Ovary (tissue), 9 donors: ENCODE data around the gene RBM4B. TPM values are rescaled to one million over a fixed set of nuclear protein-coding genes. Genes with fewer than 3 reads are reported as not detected.
"Not testable (repeated sequence)": the region's sequence is repeated elsewhere in the genome, so short reads cannot be mapped to it uniquely, and the experiment has no call there.

Source experiments
- DNase-seq, 5 donors: peaks; one replicate each; pipeline ENCODE4 v3.0.0-alpha.2; 2019 to 2020
- H3K27ac ChIP-seq, 2 donors: fragments of 200-600 bp; one replicate each; pipeline versions ENCODE4 v1.5.1 to v1.8.0; 2019 to 2022
- H3K27me3 ChIP-seq: fragments of 200-600 bp; one replicate; pipeline ENCODE4 v1.8.0; 2022
- H3K36me3 ChIP-seq: fragments of 200-600 bp; sonication (generic); one replicate; pipeline ENCODE4 v1.5.1; 2019
- H3K4me1 ChIP-seq: one replicate; pipeline ENCODE4 v1.8.1; 2013; ENCODE audit warnings: mild to moderate bottlenecking, moderate library complexity; ENCODE audit not compliant: insufficient read depth
- H3K4me3 ChIP-seq: fragments of 200-600 bp; sonication (generic); one replicate; pipeline ENCODE4 v1.5.1; 2017
- H3K9me3 ChIP-seq, 2 donors: fragments of 200-600 bp in 1 of 2; sonication (generic) in 1 of 2; one replicate each; pipeline versions ENCODE4 v1.5.1 to v1.8.1; 2013 to 2019; ENCODE audit warnings: mild to moderate bottlenecking in 1 of 2, moderate library complexity in 1 of 2
- CTCF ChIP-seq, 3 donors: fragments of 450-650 bp in 2 of 3; fragments of 200-600 bp in 1 of 3; IDR thresholded peaks; one replicate each; pipeline versions ENCODE4 v1.5.1 to v1.8.0; 2016 to 2022; ENCODE audit warnings: antibody characterized with exemption in 3 of 3, mild to moderate bottlenecking in 1 of 3
- EP300 ChIP-seq: sonication (generic); formaldehyde crosslinking; IDR thresholded peaks from one replicate; pipeline ENCODE4 v1.6.1; 2017; ENCODE audit warnings: antibody characterized with exemption
- POLR2A ChIP-seq: fragments of 450-650 bp; IDR thresholded peaks from one replicate; pipeline ENCODE4 v1.6.1; 2017; ENCODE audit warnings: antibody characterized with exemption, mild to moderate bottlenecking, moderate library complexity
- WGBS, 3 donors: extraction: QIAGEN DNeasy Blood & Tissue Kit in 1 of 3; methylation state at CpG; one replicate each; pipeline versions ENCODE4 v1.1.5 to v1.1.7; 2013 to 2017; 5-methylcytosine and 5-hydroxymethylcytosine counted together
- intact Hi-C, 4 donors: fragments of 100-400 bp; cut with DNase I; formaldehyde crosslinking; loops; one replicate each; pipeline versions ENCODE4 v1.11.0 to v1.15.1; 2022 to 2023
- polyA plus RNA-seq, 2 donors: library from polyadenylated mRNA; stranded (reverse); fragments of 200-250 nt in 1 of 2; fragments of 350-450 nt in 1 of 2; fragmentation: Illumina TruSeq in 1 of 2; extraction: RNeasy Lipid Tissue Mini Kit (QIAGEN cat#74804) in 1 of 2; gene quantifications; one replicate each; pipeline ENCODE4 v1.2.3, GENCODE V29; 2013 to 2014
- total RNA-seq, 7 donors: library from RNA; depleted of rRNA in 2 of 7; stranded (reverse); fragments of >200 nt in 2 of 7; fragmentation: NEBNext Ultra II Directional in 3 of 7; extraction: Animal tissue kit (Norgen Biotek cat#: 25700) in 3 of 7; gene quantifications; one replicate each; pipeline versions ENCODE4 v1.1.0 to v1.2.4, GENCODE V29; 2016 to 2023
- donor health status: DM: no; HTN: no; CAD: no; lungs with moderate emphysema.
- donor health status: DM: no; HTN: no; CAD: no.
- donor health status: Bipolar disorder and iron deficiency.
- donor health status: DM: yes; HTN: yes; CAD: no.
- donor health status: DM: no; HTN: no; CAD: no.
- donor health status: DM: yes; HTN: yes; CAD: no.

The RBM4B gene
- total and polyA plus RNA-seq, 9 donors, result 16.1 to 46.2 (median 30.2) TPM

DNA sequence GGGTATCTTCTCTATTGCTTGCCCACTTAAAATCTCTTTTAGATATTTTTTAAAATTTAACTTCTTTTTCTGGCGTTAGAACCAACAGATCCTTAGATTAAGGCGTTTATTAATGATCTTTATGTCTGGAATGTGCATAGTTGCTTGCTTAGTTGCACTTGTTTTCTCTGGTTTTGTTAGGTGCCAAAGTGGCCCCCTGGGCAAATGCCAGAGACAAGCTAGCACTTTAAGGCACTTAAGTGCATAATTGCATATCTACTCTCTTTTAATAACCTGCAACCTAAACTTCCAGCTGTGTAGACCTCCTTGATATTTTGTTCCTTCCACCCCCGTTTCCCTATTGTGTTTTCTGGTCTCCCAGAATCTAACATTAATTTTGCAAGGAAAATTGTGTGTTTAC is 35.9 kb downstream of the RBM4B start:
- intact Hi-C loops, result loop anchor here in 1 of 4 donors (1.0 kb wide), 1 partner anchor 30 kb away; no protein-coding TSS in a partner anchor
- Histone ChIP-seq H3K9me3 (no peaks in the 10 kb centered on the region), H3K4me1 (peaks cover 27% of the 10 kb centered on the region), H3K36me3 (no peaks in the 10 kb centered on the region), H3K27me3 (no peaks in the 10 kb centered on the region), H3K4me3 (peak overlapping the region; percentile 20), H3K27ac (no peak overlapping the region)
- WGBS, 3 donors, result 6 to 13% (median 11%) methylated on average over 3 of the region's 3 CpGs
- TF ChIP-seq POLR2A (no peak), EP300 (no peak), CTCF (IDR thresholded peaks at IDR 0.05) (no peak)
- no peak for DNase-seq

DNA sequence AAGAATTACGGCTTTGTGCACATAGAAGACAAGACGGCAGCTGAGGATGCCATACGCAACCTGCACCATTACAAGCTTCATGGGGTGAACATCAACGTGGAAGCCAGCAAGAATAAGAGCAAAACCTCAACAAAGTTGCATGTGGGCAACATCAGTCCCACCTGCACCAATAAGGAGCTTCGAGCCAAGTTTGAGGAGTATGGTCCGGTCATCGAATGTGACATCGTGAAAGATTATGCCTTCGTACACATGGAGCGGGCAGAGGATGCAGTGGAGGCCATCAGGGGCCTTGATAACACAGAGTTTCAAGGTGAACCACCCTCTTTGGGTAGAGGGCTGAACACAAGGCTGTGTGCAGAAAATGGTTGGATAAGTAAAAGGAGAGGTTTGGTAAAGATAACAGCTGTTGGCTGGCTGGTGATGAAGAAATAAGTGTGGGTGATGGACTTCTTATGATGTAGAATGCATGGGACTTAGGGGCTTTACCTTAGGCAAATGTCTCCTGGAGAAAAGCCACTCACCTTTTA is 37.8 kb downstream of the RBM4B start:
- intact Hi-C loops, H3K27ac ChIP-seq: not testable (repeated sequence)

DNA sequence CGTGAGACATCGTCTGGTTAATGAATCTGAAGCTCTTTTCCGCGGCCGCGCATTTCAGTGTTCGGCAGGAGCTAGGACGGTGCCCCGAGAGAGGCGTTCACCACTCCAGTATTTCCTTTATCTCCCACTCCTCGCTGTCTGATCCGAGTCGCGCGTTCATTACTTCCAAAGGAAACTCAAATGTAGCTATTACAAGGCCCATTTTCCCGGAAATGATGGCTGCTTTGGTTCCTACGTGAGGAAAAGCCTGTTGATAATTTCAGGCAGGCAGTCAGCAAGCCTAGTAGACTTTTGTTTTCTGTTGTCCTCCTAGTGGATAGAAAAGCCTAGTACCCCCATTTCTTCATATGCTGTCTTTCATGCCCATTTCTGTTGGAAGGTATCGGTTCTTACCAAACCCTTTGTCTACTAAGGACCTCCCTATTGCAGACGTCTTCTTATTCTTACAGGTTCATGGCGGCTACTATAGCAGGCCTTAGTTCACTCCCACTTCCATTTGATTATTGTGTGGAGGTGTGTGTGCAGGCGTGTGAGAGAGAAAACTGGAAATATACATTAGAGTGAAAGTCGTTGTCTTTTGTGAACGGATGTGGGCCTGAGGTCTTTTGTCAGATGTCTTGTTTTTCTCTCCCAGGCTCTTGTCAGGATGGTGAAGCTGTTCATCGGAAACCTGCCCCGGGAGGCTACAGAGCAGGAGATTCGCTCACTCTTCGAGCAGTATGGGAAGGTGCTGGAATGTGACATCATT is 38.4 kb downstream of the RBM4B start:
- intact Hi-C loops, result no loop called here
- Histone ChIP-seq H3K9me3 (no peaks in the 10 kb centered on the region), H3K36me3 (no peaks in the 10 kb centered on the region), H3K4me1 (peaks cover 18% of the 10 kb centered on the region), H3K4me3 (peak overlapping the region; percentile 87), H3K27me3 (no peaks in the 10 kb centered on the region), H3K27ac (peak overlapping the region; percentile 72 to 80)
- no peak for DNase-seq
- no peak for TF ChIP-seq EP300
- no peak for TF ChIP-seq POLR2A
- no peak for TF ChIP-seq CTCF (IDR thresholded peaks at IDR 0.05)
- 1 to 2% (median 2%) methylated on average over 27 of the region's 27 CpGs for WGBS, 3 donors

More for the DNA sequence above, 37.8 kb downstream of the RBM4B start:
- not testable (repeated sequence) for H3K9me3 ChIP-seq, H3K27me3 ChIP-seq, H3K36me3 ChIP-seq, DNase-seq
- peak overlapping the region; percentile 87 for H3K4me3 ChIP-seq
- H3K4me1 ChIP-seq, result peaks cover 18% of the 10 kb centered on the region
- WGBS, 3 donors, result 24 to 46% (median 31%) methylated on average over 9 to 10 of the region's 10 CpGs

GRCh38 chr11:66638177-66639065 is 39.3 kb downstream of the RBM4B start, which contains the start of gene RBM4:
Gene RBM4, plus strand, starts transcription at chr11:66638703. Its CDS starts 1,009 bp downstream, at chr11:66639712.
- peak; percentile 95 to 99 (median 96) for DNase-seq
- TF ChIP-seq CTCF (IDR thresholded peaks at IDR 0.05), result peak in 2 of 3 donors; percentile 20 to 23
- peak; percentile 95 for TF ChIP-seq POLR2A
- peak; percentile 10 for TF ChIP-seq EP300
- H3K4me3 ChIP-seq, result peak within 1 kb of the TSS; percentile 87
- H3K27ac ChIP-seq, result peak within 1 kb of the TSS; percentile 72 to 80
- no peaks in the 10 kb centered on the region for H3K36me3 ChIP-seq
- WGBS, 3 donors, result 0 to 1% (median 0%) methylated on average over 63 of the region's 63 CpGs
- intact Hi-C loops, result no loop called here
- H3K27me3 ChIP-seq, result no peaks in the 10 kb centered on the region
- peaks cover 10% of the 10 kb centered on the region for H3K4me1 ChIP-seq
- no peaks in the 10 kb centered on the region for H3K9me3 ChIP-seq
